ENCODE results near the gene RGS3. TPM values are rescaled to one million over a fixed set of nuclear protein-coding genes. Genes with fewer than 3 reads are reported as not detected.

RGS3 gene
- total RNA-seq, 1 experiment from 2014 or later, result 39.4 TPM

- H3K4me2 ChIP-seq (ENCODE audit: low read length), result peak overlapping the region; percentile 38
- intact Hi-C loops (cut with micrococcal nuclease), result no loop called here
- no peak overlapping the region for H2AFZ ChIP-seq (ENCODE audit: low read depth, low read length, poor library complexity, severe bottlenecking)
- TF ChIP-seq CBX3 (IDR thresholded peaks at IDR 0.05; ENCODE audit: low read depth), result no peak
- TF ChIP-seq MAX (IDR thresholded peaks at IDR 0.05), result no peak
- no peak for TF ChIP-seq EZH2 (IDR thresholded peaks at IDR 0.05)
- no peak for TF ChIP-seq YY1 (IDR thresholded peaks at IDR 0.05; ENCODE audit: extremely low read depth, insufficient replicate concordance, low read depth, low read length)
- TF ChIP-seq ZBTB33 (IDR thresholded peaks at IDR 0.05; ENCODE audit: extremely low read depth, insufficient replicate concordance, low read length), result no peak
- no peak for TF ChIP-seq JUND (IDR thresholded peaks at IDR 0.05)
- no peak for TF ChIP-seq SIN3A (IDR thresholded peaks at IDR 0.05; ENCODE audit: low read depth)
- no peak for TF ChIP-seq REST (IDR thresholded peaks at IDR 0.05; ENCODE audit: low read depth)
- TF ChIP-seq SRF (IDR thresholded peaks at IDR 0.05; ENCODE audit: low read depth), result no peak
- TF ChIP-seq RAD21 (IDR thresholded peaks at IDR 0.05; ENCODE audit: low read depth), result no peak
- TF ChIP-seq POLR2AphosphoS5 (IDR thresholded peaks at IDR 0.05; ENCODE audit: low read depth, low read length), result no peak
- no peak for TF ChIP-seq FOSL1 (IDR thresholded peaks at IDR 0.05; ENCODE audit: low read depth)
- TF ChIP-seq CTCF (IDR thresholded peaks at IDR 0.05 in 2 of 3, conservative IDR thresholded peaks at IDR 0.05 in 1 of 3; ENCODE audit: borderline replicate concordance in 1 of 3, insufficient read depth in 1 of 3, low read depth in 2 of 3, low read length in 2 of 3), result no peak
- no peak for TF ChIP-seq EGR1 (IDR thresholded peaks at IDR 0.05; ENCODE audit: low read depth)
- no peak for TF ChIP-seq CEBPB (IDR thresholded peaks at IDR 0.05; ENCODE audit: low read depth)
- no peak for TF ChIP-seq ELF1 (IDR thresholded peaks at IDR 0.05; ENCODE audit: borderline replicate concordance, low read depth)
- TF ChIP-seq POLR2A (IDR thresholded peaks at IDR 0.05; ENCODE audit: borderline replicate concordance, extremely low read depth, insufficient read depth, insufficient read length), result no peak
- peak; percentile 49 for ATAC-seq
- H3K27me3 ChIP-seq (ENCODE audit: insufficient read depth, low read length), result no peaks in the 10 kb centered on the region
- RAD21 ChIA-PET (ENCODE audit: low non-redundant PET in 1 of 2, low total read pairs in 2 of 2, uncharacterized antibody in 2 of 2, unreplicated experiment in 2 of 2), result no interaction called here
- no peak overlapping the region for H3K27ac ChIP-seq (ENCODE audit: low read depth, low read length)
- no peak for DNase-seq (ENCODE audit: low read depth, low spot score)
- H3K9me3 ChIP-seq (ENCODE audit: control insufficient read depth in 1 of 2, insufficient read depth in 1 of 2, low read depth in 1 of 2, low read length in 2 of 2), result no peaks in the 10 kb centered on the region
- H3K36me3 ChIP-seq (ENCODE audit: control insufficient read depth in 1 of 2, insufficient read depth in 2 of 2, low read length in 2 of 2), result no peaks in the 10 kb centered on the region
- POLR2A ChIA-PET, result interaction anchor here (2.5 kb wide), 1 partner anchor 8 kb away, joined by 9 read pairs; no protein-coding TSS in a partner anchor
- H3K9me2 ChIP-seq (ENCODE audit: insufficient read depth), result no peaks in the 10 kb centered on the region
- CTCF ChIA-PET, result no interaction called here
- H3K4me1 ChIP-seq (ENCODE audit: control insufficient read depth in 1 of 2, insufficient read depth in 2 of 2, low read length in 2 of 2), result peaks cover 13 to 40% of the 10 kb centered on the region in 2 experiments; a peak in 3 of 4 replicates
- no peaks in the 10 kb centered on the region for H4K20me1 ChIP-seq (ENCODE audit: insufficient read depth)
- no TSS peak for BruUV-seq (replicated peaks)
- no peaks in the 10 kb centered on the region; the same call in 1 of the 2 replicates for H3K79me2 ChIP-seq (ENCODE audit: insufficient read depth, low read length)
- no peak overlapping the region for H3K4me3 ChIP-seq (replicated peaks in 1 of 2; ENCODE audit: low read depth in 1 of 2, low read length in 2 of 2)
- no peak overlapping the region for H3K9ac ChIP-seq (ENCODE audit: low read length)
These were observed 107.5 kb downstream of the RGS3 start for GRCh38 chr9:113570749-113571711.
